NK-92 treated with Interleukin-12 subunit alpha and Interleukin-12 subunit beta, amount 100 ng/mL, for 24 hours (cell line): ENCODE results near the gene RTL10.
"Not testable (repeated sequence)": the region's sequence is repeated elsewhere in the genome, so short reads cannot be mapped to it uniquely, and the experiment has no call there.

ENCODE experiments used
- DNase-seq: peaks from one replicate; lab custom pipeline; 2025; lab: John Stamatoyannopoulos, UW

The RTL10 gene

DNA sequence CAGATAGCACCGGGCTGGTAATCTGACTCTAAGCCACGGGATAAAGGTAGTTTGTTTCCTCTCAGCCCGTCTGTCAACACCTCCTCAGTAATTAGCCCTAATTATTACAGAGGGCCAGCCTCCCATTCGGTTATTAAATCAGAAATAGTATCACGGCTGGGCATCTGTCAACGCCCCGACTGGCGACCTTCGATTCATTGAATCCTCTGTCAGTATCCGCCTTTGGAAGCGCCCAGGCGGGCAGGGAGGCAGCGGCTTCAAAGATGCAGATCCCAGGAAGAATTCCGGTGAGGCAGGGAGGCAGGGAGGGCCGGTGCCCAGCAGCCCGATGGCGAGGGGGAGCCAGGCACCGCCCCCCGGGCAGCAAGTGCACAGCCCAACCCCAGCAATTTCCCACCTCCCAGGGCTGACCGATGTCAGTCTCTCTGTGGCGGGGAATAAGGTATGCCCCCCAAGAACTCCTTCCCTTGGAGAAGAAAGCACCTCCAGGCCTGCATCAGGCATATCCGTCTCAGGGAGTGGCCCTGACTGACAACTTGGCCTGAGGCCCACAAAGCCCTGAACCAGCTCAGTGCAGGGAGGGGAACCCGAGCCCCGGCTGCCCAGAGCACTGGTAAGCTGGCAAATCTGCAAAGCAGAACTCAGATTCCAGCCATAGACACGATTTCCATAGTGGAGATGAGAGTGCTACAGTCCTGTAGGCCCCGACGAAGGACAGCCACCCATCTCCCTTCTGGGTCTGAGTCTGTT lies 11.4 kb downstream of the RTL10 start:
- no peak for DNase-seq

GRCh38 chr22:19842393-19843106 lies 12.1 kb downstream of the RTL10 start:
- no peak for DNase-seq

- DNase-seq = no peak
Observed at GRCh38 chr22:19841641-19842392, 12.9 kb downstream of the RTL10 start.

DNA sequence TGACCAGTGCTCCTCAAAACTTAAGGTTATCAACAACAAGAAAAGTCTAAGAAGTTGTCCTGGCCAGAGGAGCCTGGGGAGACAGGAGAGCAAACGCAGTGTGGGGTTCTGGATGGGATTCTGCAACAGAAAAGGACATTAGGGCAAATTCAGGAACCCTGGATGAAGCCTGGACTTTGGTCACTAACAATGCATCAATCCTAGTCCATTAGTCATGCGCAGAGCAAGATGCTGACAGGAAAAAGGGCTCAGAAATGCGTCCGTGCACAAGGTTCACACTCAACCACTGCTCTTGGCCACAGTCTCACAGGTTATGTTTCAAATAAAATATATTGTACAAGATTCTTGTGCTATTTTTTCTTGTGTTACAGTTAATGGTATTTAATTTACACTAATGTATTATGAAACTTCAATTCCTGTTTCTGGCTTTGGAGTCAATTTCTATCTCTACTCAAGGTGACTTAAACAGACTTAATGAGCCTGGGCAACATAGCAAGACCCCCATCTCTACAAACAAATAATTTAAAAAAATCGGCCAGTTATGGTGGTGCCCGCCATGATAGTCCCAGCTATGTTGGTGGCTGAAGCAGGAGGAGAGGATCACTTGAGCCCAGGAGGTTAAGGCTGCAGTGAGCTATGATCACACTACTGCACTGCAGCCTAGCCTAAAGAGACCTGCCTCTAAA lies 13.6 kb downstream of the RTL10 start:
- DNase-seq = no peak

- DNase-seq = no peak
Observed at GRCh38 chr22:19840059-19840458, 14.6 kb downstream of the RTL10 start.

DNA sequence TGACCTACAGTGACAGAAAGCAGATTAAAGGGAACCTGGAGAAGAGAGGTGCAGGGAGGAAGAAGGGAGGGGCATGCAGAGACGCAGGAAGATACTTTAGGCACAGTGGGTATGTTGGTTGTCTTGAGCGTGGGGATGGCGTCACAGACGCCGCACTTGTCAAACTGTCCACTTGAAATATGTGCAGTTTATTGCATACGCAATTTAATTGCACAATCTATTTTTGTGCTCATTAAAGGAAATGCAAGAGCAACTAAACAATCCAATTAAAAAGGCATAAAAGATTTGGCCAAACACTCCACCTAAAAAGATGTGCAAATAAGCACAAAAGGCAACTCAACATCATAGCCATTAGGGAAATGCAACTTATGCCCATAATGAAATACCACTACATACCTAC lies 16.8 kb downstream of the RTL10 start:
- no peak for DNase-seq

DNA sequence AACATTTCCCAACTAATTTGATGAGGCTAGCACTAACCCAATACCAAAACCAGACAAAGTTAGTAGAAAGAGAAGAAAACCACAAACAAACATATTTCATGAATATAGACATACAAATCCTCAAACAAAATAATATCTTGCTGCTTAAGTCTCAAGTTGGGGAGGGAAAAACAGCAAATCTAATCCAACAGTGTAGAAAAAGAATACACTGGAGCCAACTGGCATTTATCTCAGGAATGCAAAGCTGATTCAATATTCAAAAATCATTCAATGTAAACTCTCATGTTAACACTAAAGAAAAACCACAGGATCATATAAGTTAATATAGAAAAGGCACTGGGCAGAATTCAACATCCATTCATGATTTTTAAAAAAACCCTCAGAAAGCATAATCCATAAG lies 18.2 kb downstream of the RTL10 start:
- DNase-seq = no peak

- no peak for DNase-seq
Observed at GRCh38 chr22:19834599-19834998, 20.1 kb downstream of the RTL10 start.

GRCh38 chr22:19833327-19833726 lies 21.3 kb downstream of the RTL10 start:
- DNase-seq = not testable (repeated sequence)

DNA sequence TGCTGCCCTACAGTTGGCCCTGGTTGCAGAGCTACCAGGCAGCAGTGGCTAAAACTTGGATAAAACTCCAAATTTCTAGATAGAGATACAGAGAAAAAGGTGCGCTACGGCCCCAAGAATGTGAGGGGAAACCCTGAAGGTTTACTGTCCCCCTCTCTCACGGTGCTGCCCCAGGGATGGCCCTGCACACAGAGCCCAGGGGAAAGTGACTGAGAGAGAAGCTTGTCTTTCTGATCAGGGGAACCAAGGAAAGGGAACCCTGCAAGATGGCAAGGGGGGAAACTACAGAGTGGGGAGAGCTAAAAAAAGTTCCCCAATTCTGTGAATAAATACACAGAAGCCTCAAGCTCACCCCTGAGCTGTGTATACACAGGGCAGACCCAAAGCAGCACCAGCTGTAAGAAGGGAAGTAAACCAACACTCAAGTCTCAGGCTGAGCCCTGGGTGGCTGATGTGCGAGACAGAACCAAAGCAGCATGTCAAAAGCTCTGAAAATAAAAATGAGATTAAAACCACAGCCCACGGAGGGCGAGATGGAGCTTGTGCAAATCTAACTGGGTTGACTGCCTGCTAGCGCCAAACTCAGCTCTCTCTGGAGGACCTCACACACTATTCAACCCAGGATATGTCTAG lies 22.1 kb downstream of the RTL10 start:
- DNase-seq = no peak

- DNase-seq = not testable (repeated sequence)
Observed at GRCh38 chr22:19831979-19832378, 22.7 kb downstream of the RTL10 start.

- DNase-seq = no peak
Observed at GRCh38 chr22:19831016-19831415, 23.7 kb downstream of the RTL10 start.

DNA sequence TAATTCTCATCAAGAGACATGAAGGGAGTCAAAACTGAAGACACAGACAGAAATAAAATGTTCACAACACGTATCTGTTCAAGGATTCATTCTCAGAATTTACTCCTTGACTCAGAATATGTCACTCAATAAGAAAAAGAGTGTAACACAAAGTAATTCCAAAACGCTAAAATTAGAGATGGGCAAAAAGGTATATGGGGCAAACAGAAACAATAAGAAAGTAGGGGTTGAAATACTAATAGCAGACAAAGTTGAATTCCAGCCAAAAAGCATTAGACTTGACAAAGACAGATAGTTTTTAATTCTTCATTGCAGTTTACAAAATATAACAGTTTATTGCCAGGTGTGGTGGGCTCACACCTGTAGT lies 26.7 kb downstream of the RTL10 start:
- no peak for DNase-seq

DNA sequence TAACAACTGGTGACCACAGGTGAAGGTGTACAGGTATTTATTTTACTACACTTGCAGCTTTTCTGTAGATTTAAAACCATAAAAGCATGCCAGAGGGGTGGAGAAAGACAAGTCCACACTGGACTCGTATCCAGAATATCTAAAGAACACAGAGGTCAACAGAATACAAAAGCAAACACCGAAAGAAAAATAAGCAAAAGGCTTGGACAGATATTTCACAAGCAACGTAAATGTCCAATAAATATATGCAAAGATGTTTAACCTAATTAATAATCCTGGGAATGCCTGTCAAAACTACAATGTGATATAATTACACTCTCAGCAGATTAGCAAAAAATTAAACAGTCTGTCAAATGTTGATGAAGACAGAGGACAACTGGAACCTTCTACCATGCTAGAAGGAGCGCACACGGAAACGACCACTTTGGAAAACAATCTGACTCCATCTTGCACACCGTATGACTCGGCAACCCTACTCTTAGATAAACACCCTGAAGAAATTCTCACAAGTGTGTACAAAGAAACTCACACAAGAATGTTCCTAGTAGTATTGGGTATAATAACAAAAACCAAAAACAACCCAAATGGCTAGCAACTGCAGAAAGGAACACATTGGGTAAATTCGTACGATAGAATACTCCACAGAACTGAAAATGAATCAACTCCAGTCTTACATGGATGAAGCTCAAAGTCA lies 27.2 kb downstream of the RTL10 start:
- no peak for DNase-seq

GRCh38 chr22:19826619-19826950 lies 28.1 kb downstream of the RTL10 start:
- DNase-seq = no peak

DNA sequence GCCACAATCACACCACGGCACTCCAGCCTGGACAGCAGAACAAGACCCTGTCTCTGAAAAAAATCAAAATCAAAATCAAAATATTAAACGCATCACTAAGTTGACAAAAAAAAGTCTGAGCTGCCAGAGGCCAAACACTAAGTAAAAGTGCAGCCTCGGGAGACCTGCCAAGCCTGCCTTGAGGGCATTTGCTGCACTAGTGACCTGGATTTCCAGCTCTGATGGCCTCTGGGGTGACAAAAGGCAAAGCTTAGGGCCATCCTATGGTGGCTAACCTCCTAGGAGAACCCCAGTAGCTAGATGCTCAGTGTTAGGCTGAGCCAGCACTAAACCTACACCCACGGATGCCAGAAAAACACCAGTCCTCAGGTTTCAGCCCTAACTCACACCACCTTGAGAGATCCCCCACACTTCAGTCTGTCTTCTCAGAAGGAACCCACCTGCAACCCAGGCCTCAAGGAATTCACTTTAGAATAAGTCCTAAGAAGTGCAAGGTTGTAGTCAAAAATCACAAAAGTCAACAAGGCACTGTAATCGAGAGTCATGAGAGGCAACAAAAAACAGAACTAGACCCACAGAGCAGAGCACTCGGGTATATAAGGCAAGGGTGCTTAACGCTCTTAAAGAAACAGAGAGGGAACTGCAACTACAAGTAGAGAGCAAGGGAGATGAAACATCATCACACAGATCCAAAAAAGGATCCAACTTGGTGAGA lies 28.6 kb downstream of the RTL10 start:
- DNase-seq = no peak

DNA sequence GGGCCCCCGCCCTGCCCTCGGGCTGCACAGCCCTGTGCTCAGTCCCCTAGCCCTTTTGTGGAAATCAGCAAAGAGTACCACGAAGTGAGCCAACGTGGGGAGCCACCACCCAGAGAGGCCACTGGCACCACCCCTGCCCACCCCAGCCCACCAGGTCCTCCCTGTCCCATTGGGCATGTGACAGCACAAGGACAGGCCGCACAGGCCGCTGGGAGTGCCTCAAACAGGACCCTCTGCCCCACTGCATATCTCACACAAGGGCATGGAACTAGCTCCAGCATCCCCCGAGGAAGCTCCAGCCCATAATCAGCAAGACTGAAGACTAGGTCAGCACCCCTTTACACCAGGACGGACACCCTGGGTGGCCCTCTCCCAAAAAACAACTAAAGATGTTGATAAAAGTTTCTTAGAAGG lies 29.7 kb downstream of the RTL10 start:
- no peak for DNase-seq

GRCh38 chr22:19824212-19824925 lies 30.3 kb downstream of the RTL10 start:
- no peak for DNase-seq

DNA sequence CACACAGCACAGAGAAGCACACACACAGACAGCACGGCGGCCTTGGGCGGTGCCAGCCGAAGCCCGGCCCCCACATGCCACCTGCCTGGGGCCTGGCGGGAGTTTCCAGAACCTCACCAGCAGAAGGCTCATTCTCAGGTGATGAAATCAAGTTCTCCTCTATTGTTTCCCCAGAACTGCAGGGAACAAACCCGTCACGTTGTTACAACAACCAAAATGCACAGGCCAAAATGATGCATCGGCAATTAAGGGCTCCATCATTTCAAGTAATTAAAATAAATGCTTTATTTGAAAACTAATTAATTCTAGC lies 30.8 kb downstream of the RTL10 start:
- no peak for DNase-seq

DNA sequence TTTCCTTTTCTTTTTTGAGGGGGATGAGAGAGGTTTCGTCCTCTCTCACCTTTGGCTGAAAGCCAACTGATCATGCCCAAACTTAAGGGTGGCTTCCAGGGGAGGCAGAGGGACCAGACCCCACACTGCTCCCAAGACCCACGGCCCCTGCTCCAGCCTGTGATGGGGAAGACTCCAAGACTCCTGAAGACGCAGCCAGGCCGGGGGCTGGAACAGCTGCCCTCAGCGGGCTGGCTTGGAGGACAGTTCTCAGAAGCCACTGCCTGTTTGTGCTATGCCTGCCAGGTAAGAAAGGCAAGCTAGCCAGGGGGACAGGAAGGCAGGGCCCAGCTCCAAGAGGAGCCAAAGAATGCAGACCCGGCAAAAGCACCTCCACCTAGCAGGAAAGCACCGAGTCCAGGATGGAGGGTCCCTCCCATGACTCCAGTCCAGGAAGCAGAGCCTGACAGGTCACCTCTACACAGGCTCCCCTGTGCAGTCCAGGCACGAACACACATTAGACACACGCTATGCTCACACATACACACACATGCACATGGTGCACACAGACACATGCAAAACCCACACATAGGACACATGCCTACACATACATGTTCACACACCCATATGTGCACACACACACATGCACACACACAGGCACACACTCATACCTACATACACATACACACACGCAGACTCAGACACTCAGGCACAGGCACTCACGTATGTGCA lies 31.3 kb downstream of the RTL10 start:
- no peak for DNase-seq
